ENCODE results near the gene SIGLEC12. TPM values are rescaled to one million over a fixed set of nuclear protein-coding genes. Genes with fewer than 3 reads are reported as not detected.

The SIGLEC12 gene
- total RNA-seq, 1 donor from 2014 or later, result not detected

DNA sequence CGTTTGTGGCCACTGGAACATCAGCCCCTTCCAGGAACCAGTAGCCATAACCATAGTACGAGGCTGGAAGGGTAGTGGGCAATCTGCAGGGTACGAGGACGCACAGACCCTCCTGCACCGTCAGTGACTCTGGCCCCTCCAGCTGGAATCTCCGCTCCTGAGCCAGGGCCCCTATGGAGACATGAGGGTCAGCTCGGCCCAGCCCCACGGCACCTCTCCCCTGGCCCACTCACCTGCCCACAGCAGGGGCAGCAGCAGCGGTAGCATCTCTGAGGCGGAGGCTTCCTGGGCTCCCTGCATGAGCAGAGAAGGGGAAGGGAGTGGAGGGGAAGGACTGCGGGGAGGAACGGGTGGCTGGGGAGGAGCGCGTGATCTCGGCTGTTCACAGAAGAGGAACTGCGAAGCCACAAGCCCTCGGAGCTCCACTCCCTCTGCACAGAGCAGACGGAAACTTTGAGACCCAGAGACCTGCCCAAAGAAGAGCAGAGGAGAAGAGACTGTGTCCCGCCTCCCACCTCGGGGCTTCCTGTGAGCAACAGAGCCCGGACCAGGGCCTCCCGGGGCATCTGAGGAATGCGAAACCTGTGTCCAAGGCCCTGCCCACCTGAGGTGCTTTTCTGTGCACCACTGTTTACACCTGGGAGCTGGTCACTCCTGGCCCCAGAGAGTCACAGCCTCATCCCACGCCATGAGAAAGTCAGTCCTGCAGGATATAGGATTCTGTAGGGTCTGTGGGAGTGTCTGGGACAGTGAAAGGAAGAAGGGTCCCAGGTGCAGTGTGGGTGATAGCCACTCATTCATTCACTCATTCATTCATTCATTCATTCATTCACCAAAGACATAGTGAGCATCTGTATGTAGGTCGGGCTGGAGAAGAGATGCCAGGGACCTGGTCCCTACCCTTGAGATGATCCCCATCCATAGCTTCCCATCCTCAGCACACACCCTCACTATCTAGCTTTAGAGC lies 30.0 kb upstream of the SIGLEC12 start, which contains the start of gene SIGLEC6:
Gene SIGLEC6, minus strand, starts transcription at position 322 of the 967 bp plus-strand sequence. Its CDS starts 22 bp downstream, at position 300.
- no peaks in the 10 kb centered on the region for H3K27me3 Mint-ChIP-seq (ENCODE audit: unreplicated experiment)
- DNase-seq (ENCODE audit: low spot score), result no peak
- TF ChIP-seq, protein P1, sequence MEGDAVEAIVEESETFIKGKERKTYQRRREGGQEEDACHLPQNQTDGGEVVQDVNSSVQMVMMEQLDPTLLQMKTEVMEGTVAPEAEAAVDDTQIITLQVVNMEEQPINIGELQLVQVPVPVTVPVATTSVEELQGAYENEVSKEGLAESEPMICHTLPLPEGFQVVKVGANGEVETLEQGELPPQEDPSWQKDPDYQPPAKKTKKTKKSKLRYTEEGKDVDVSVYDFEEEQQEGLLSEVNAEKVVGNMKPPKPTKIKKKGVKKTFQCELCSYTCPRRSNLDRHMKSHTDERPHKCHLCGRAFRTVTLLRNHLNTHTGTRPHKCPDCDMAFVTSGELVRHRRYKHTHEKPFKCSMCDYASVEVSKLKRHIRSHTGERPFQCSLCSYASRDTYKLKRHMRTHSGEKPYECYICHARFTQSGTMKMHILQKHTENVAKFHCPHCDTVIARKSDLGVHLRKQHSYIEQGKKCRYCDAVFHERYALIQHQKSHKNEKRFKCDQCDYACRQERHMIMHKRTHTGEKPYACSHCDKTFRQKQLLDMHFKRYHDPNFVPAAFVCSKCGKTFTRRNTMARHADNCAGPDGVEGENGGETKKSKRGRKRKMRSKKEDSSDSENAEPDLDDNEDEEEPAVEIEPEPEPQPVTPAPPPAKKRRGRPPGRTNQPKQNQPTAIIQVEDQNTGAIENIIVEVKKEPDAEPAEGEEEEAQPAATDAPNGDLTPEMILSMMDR (IDR thresholded peaks at IDR 0.05; ENCODE audit: unreplicated experiment), result no peak
- no peak within 1 kb of the TSS for H3K27ac Mint-ChIP-seq (ENCODE audit: unreplicated experiment)
- H3K36me3 Mint-ChIP-seq (ENCODE audit: low read depth, unreplicated experiment), result no peaks in the 10 kb centered on the region
- no peak within 1 kb of the TSS for H3K4me3 Mint-ChIP-seq (ENCODE audit: unreplicated experiment)
- peaks cover 3% of the 10 kb centered on the region for H3K4me1 Mint-ChIP-seq (ENCODE audit: unreplicated experiment)
- H3K9me3 Mint-ChIP-seq (ENCODE audit: unreplicated experiment), result peaks cover 4% of the 10 kb centered on the region

DNA sequence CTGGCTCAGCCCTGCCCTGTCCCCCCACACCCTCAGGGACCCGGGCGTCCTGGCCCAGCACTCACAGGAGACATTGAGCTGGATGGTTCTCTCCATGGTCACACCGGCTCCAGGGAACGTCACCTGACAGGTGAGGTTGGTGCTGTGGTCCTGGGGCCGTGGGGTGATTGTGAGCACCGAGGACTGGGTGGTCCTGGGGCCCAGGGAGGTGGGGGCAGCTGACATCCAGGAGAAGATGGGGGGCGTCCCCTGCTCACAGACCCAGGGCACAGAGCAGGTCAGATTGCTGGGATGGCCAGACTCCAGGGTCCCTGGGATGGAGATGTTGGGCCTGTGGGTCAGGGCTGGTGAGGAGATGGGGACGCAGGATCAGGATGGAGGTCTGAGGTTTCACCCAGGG lies 29.0 kb upstream of the SIGLEC12 start:
- Mint-ChIP-seq H3K27me3 (ENCODE audit: unreplicated experiment) (no peaks in the 10 kb centered on the region), H3K36me3 (ENCODE audit: low read depth, unreplicated experiment) (no peaks in the 10 kb centered on the region), H3K4me1 (ENCODE audit: unreplicated experiment) (no peaks in the 10 kb centered on the region), H3K27ac (ENCODE audit: unreplicated experiment) (no peak overlapping the region), H3K4me3 (ENCODE audit: unreplicated experiment) (no peak overlapping the region), H3K9me3 (ENCODE audit: unreplicated experiment) (peaks cover 4% of the 10 kb centered on the region)
- no peak for DNase-seq (ENCODE audit: low spot score)
- TF ChIP-seq, protein P1 (IDR thresholded peaks at IDR 0.05; ENCODE audit: unreplicated experiment), result no peak

- Mint-ChIP-seq H3K4me3 (ENCODE audit: unreplicated experiment) (no peak overlapping the region), H3K27me3 (ENCODE audit: unreplicated experiment) (no peaks in the 10 kb centered on the region), H3K4me1 (ENCODE audit: unreplicated experiment) (no peaks in the 10 kb centered on the region), H3K36me3 (ENCODE audit: low read depth, unreplicated experiment) (no peaks in the 10 kb centered on the region), H3K9me3 (ENCODE audit: unreplicated experiment) (peaks cover 4% of the 10 kb centered on the region), H3K27ac (ENCODE audit: unreplicated experiment) (no peak overlapping the region)
- DNase-seq (ENCODE audit: low spot score), result no peak
- TF ChIP-seq, protein P1 (IDR thresholded peaks at IDR 0.05; ENCODE audit: unreplicated experiment), result no peak
Measured at GRCh38 chr19:51529301-51529700, 27.7 kb upstream of the SIGLEC12 start.

DNA sequence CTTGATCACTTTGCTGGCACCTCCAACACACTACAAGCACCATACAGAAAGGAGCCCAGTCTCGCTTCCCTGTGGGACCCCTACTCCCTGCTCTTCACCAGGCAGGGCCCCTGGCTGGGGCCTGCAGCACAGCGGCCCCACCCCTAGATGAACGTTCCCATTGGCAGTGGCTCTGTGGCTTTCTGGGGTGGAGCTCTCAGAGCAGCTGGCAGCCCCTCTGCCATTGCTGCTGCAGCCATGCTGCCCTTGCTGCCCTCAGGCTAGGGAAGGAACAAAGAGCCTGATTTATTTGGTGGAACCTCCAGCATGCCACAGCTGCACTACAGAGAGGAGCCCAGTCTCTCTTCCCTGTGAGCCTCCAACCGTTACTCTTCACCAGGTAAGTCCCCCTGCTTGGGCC lies 24.1 kb upstream of the SIGLEC12 start:
- Mint-ChIP-seq H3K4me1 (ENCODE audit: unreplicated experiment) (no peaks in the 10 kb centered on the region), H3K36me3 (ENCODE audit: low read depth, unreplicated experiment) (no peaks in the 10 kb centered on the region), H3K9me3 (ENCODE audit: unreplicated experiment) (peaks cover 4% of the 10 kb centered on the region), H3K27ac (ENCODE audit: unreplicated experiment) (no peak overlapping the region), H3K27me3 (ENCODE audit: unreplicated experiment) (no peaks in the 10 kb centered on the region), H3K4me3 (ENCODE audit: unreplicated experiment) (no peak overlapping the region)
- DNase-seq (ENCODE audit: low spot score), result no peak
- TF ChIP-seq, protein P1 (IDR thresholded peaks at IDR 0.05; ENCODE audit: unreplicated experiment), result no peak
